IMR-90 (cell line): Measurements from ENCODE around the gene HOXD13. TPM values are rescaled to one million over a fixed set of nuclear protein-coding genes. Genes with fewer than 3 reads are reported as not detected.

Source experiments
- ATAC-seq: fragments of 200-7000 bp; cut with Tn5 transposase; 2 replicates; pipeline ENCODE4 v1.9.1; 2020; ENCODE audit warnings: low read depth, mild to moderate bottlenecking, moderate library complexity
- BruUV-seq: library from RNA; stranded (reverse); fragments of 400-500 nt; replicated peaks from 2 replicates; lab custom pipeline; 2021; lab: Mats Ljungman, UMichigan
- CTCF ChIA-PET: fragments of 300-600 bp; formaldehyde crosslinking; extraction: SDS; loops from one replicate; lab custom pipeline; 2021; ENCODE audit warnings: antibody characterized with exemption; lab: Yijun Ruan, JAX
- POLR2A ChIA-PET: fragments of 300-600 bp; sonication (Branson Sonifier 250); formaldehyde crosslinking; loops from one replicate; lab custom pipeline; 2022; ENCODE audit warnings: antibody characterized with exemption; ENCODE audit not compliant: unreplicated experiment; lab: Charles Lee
- DNase-seq: peaks from one replicate; pipeline ENCODE4 v3.0.0; 2013
- H2AFZ ChIP-seq: replicated peaks from 2 replicates; pipeline ENCODE3; 2013; ENCODE audit warnings: low read length, mild to moderate bottlenecking; ENCODE audit not compliant: poor library complexity
- H2AK5ac ChIP-seq: 2 replicates; pipeline ENCODE4 v1.6.1; 2013; ENCODE audit warnings: low read depth, low read length, inconsistent platforms
- H2AK9ac ChIP-seq: replicated peaks from 2 replicates; pipeline ENCODE3; 2013; ENCODE audit warnings: mild to moderate bottlenecking, low read depth, low read length, moderate library complexity; ENCODE audit not compliant: poor library complexity
- H2BK120ac ChIP-seq: 2 replicates; pipeline ENCODE4 v1.6.1; 2013; ENCODE audit warnings: low read depth, low read length, inconsistent platforms
- H2BK15ac ChIP-seq: 3 replicates; pipeline ENCODE4 v1.6.1; 2013; ENCODE audit warnings: low read depth, low read length, inconsistent platforms
- H2BK20ac ChIP-seq: 2 replicates; pipeline ENCODE4 v1.6.1; 2013; ENCODE audit warnings: low read depth, mild to moderate bottlenecking, inconsistent platforms, low read length, moderate library complexity
- H2BK5ac ChIP-seq: 2 replicates; pipeline ENCODE4 v1.6.1; 2013; ENCODE audit warnings: mild to moderate bottlenecking, low read depth, low read length, inconsistent platforms; ENCODE audit not compliant: poor library complexity, severe bottlenecking
- H3K14ac ChIP-seq: replicated peaks from 2 replicates; pipeline ENCODE4 v1.6.1; 2013; ENCODE audit warnings: low read depth, low read length, inconsistent platforms
- H3K18ac ChIP-seq: 2 replicates; pipeline ENCODE4 v1.6.1; 2013; ENCODE audit warnings: low read depth, low read length, control low read depth
- H3K23ac ChIP-seq: 2 replicates; pipeline ENCODE4 v1.6.1; 2013; ENCODE audit warnings: low read depth, low read length, inconsistent platforms
- H3K27ac ChIP-seq: 2 replicates; pipeline ENCODE4 v1.5.1; 2013; ENCODE audit warnings: mild to moderate bottlenecking, control low read depth, low read length; ENCODE audit not compliant: insufficient read depth
- H3K27me3 ChIP-seq: 2 replicates; pipeline ENCODE4 v1.6.1; 2013; ENCODE audit warnings: low read length; ENCODE audit not compliant: control insufficient read depth, insufficient read depth
- H3K36me3 ChIP-seq: 2 replicates; pipeline ENCODE4 v1.6.1; 2013; ENCODE audit warnings: low read length, mixed read lengths; ENCODE audit not compliant: control insufficient read depth, insufficient read depth
- H3K4ac ChIP-seq: 2 replicates; pipeline ENCODE4 v1.6.1; 2013; ENCODE audit warnings: low read depth, low read length, inconsistent platforms
- H3K4me1 ChIP-seq: 2 replicates; pipeline ENCODE4 v1.6.1; 2013; ENCODE audit warnings: low read length, mixed read lengths; ENCODE audit not compliant: control insufficient read depth, insufficient read depth
- H3K4me2 ChIP-seq: 2 replicates; pipeline ENCODE4 v1.6.1; 2013; ENCODE audit warnings: low read depth, mild to moderate bottlenecking, control low read depth, low read length, moderate library complexity
- H3K4me3 ChIP-seq: 2 replicates; pipeline ENCODE4 v1.5.1; 2013; ENCODE audit warnings: low read depth, mild to moderate bottlenecking, control low read depth, low read length, moderate library complexity; ENCODE audit not compliant: insufficient read depth
- H3K56ac ChIP-seq: 2 replicates; pipeline ENCODE4 v1.6.1; 2013; ENCODE audit warnings: low read length, inconsistent platforms; ENCODE audit not compliant: insufficient read depth; ENCODE audit errors: extremely low read depth
- H3K79me1 ChIP-seq, 2 experiments: 2 replicates each; pipeline ENCODE4 v1.6.1; 2013; ENCODE audit warnings: low read length in 2 of 2, inconsistent platforms in 1 of 2, low read depth in 1 of 2
- H3K9ac ChIP-seq: 2 replicates; pipeline ENCODE4 v1.6.1; 2013; ENCODE audit warnings: low read depth, low read length, control low read depth
- H3K9me1 ChIP-seq: 2 replicates; pipeline ENCODE4 v1.6.1; 2013; ENCODE audit warnings: low read length, inconsistent platforms; ENCODE audit not compliant: insufficient read depth
- H3K9me3 ChIP-seq: 2 replicates; pipeline ENCODE4 v1.6.1; 2013; ENCODE audit warnings: low read length; ENCODE audit not compliant: control insufficient read depth, insufficient read depth
- H4K20me1 ChIP-seq: 2 replicates; pipeline ENCODE4 v1.6.1; 2013; ENCODE audit warnings: low read length, inconsistent platforms; ENCODE audit not compliant: insufficient read depth
- H4K5ac ChIP-seq: 2 replicates; pipeline ENCODE4 v1.6.1; 2013; ENCODE audit warnings: mild to moderate bottlenecking, low read depth, low read length, control low read depth
- H4K8ac ChIP-seq, 2 experiments: 2 replicates each; pipeline ENCODE4 v1.6.1; 2013; ENCODE audit warnings: low read depth in 2 of 2, low read length in 2 of 2, control low read depth in 1 of 2, inconsistent platforms in 1 of 2
- H4K91ac ChIP-seq: 2 replicates; pipeline ENCODE4 v1.6.1; 2013; ENCODE audit warnings: low read depth, low read length, inconsistent platforms; ENCODE audit not compliant: insufficient read depth
- BHLHE40 ChIP-seq: fragments of 150-350 bp; IDR thresholded peaks from 2 replicates; pipeline ENCODE4 v1.6.1; 2016; ENCODE audit warnings: mild to moderate bottlenecking, low read depth, low read length
- CHD1 ChIP-seq: IDR thresholded peaks from 2 replicates; pipeline ENCODE4 v1.6.1; 2012; ENCODE audit warnings: low read depth, low read length, improper control_type of control experiment
- ELK1 ChIP-seq: fragments of 150-350 bp; IDR thresholded peaks from 2 replicates; pipeline ENCODE4 v1.6.1; 2016; ENCODE audit warnings: low read depth, mild to moderate bottlenecking, low read length, moderate library complexity, borderline replicate concordance
- FOS ChIP-seq: fragments of 150-350 bp; IDR thresholded peaks from 2 replicates; pipeline ENCODE4 v1.6.1; 2016; ENCODE audit warnings: low read depth, low read length
- MAFK ChIP-seq: IDR thresholded peaks from 2 replicates; pipeline ENCODE4 v1.6.1; 2012; ENCODE audit warnings: low read depth, low read length, improper control_type of control experiment
- MXI1 ChIP-seq: IDR thresholded peaks from 2 replicates; pipeline ENCODE4 v1.6.1; 2012; ENCODE audit warnings: low read depth, mild to moderate bottlenecking, low read length, moderate library complexity, borderline replicate concordance
- RCOR1 ChIP-seq: IDR thresholded peaks from 2 replicates; pipeline ENCODE4 v1.6.1; 2012; ENCODE audit warnings: mild to moderate bottlenecking, low read length, improper control_type of control experiment; ENCODE audit not compliant: insufficient replicate concordance
- SMC3 ChIP-seq: fragments of 150-350 bp; IDR thresholded peaks from 2 replicates; pipeline ENCODE4 v1.6.1; 2016; ENCODE audit warnings: low read depth, mild to moderate bottlenecking, antibody characterized with exemption, low read length, moderate library complexity
- USF2 ChIP-seq: fragments of 150-350 bp; IDR thresholded peaks from 2 replicates; pipeline ENCODE4 v1.6.1; 2017; ENCODE audit warnings: mild to moderate bottlenecking, antibody characterized with exemption, low read length, low read depth
- WGBS, 2 experiments: methylation state at CpG; one replicate each; pipeline versions ENCODE4 v1.1.5 to v1.1.7; 2013; ENCODE audit warnings: missing lambda C conversion rate in 2 of 2; ENCODE audit not compliant: insufficient read length in 1 of 2; ENCODE audit errors: extremely low coverage in 2 of 2; 5-methylcytosine and 5-hydroxymethylcytosine counted together
- dilution Hi-C: fragments of 300-500 bp; cut with HindIII; formaldehyde crosslinking; loops from one replicate; pipeline ENCODE4 v1.14.3; 2018; ENCODE audit warnings: low sequenced_read_pairs; ENCODE audit not compliant: unreplicated experiment
- in situ Hi-C: fragments of 300-500 bp; cut with MboI; formaldehyde crosslinking; loops from 3 replicates; pipeline ENCODE4 v1.14.3; 2019; ENCODE audit warnings: low sequenced_read_pairs, inconsistent platforms, mixed read lengths
- intact Hi-C: fragments of 100-400 bp; cut with micrococcal nuclease; formaldehyde crosslinking; loops from 2 replicates; pipeline ENCODE4 v1.10.0; 2022
- polyA plus RNA-seq, 3 experiments: library from polyadenylated mRNA; depleted of rRNA; stranded (reverse); fragments of >200 nt; gene quantifications; 2 replicates each; pipeline ENCODE4 v1.2.3, GENCODE V29; 2012; ENCODE audit warnings: low replicate concordance in 1 of 3
- total RNA-seq: library from RNA; depleted of rRNA; stranded (reverse); fragments of >200 nt; gene quantifications from 2 replicates; pipeline ENCODE4 v1.2.3, GENCODE V29; 2012

The HOXD13 gene
- total and polyA plus RNA-seq, 2 of the 4 experiments (the other 2 are of a cell fraction): not detected

DNA sequence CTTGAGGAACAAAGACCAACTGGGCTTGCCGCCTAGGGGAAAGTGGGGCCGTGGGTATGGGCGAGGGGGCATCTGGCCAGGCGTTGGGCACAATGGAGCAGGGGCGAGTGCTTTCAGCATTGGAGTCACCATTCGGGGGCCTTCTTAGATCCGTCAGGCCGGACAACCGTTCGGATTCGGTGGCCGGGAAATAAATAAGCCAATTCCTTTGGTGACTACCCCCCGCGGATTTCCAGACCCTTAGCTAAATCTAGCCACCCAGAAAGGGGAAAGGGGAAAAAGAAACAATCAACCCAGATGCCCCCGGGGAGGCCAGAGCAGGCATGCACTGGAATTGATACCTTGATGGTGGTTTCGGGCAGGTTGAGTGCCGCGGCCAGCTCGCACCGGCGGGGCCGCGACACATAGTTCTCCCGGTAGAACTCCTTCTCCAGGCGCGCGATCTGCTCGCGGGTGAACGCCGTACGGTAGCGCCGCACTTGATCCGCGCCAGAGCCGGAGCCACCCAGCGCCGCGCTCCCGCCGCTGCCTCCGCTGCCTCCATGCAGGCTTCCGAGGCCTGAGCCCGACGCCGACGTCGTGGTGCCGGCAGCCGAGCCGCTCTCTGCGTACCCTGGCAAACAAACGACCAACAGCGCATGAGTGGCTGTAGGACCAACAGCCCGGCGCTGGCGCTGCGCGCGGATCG is 10.5 kb upstream of the HOXD13 start:
- Histone ChIP-seq H3K56ac (no peak overlapping the region), H3K79me1 (no peaks in the 10 kb centered on the region), H4K20me1 (peaks cover 3% of the 10 kb centered on the region; the same call in 1 of the 2 replicates), H3K4me2 (no peak overlapping the region), H2BK120ac (no peak overlapping the region), H2BK15ac (no peak overlapping the region), H2BK20ac (no peak overlapping the region), H3K9me1 (no peaks in the 10 kb centered on the region), H3K27ac (no peak overlapping the region), H4K5ac (no peak overlapping the region), H3K4ac (no peak overlapping the region), H3K14ac (no peak overlapping the region), H2AK5ac (no peak overlapping the region), H2BK5ac (no peak overlapping the region), H2AFZ (no peak overlapping the region), H3K23ac (no peak overlapping the region), H3K27me3 (peaks cover 83% of the 10 kb centered on the region), H2AK9ac (no peak overlapping the region), H3K9me3 (peaks cover 28% of the 10 kb centered on the region), H3K4me3 (no peak overlapping the region), H3K9ac (no peak overlapping the region), H4K91ac (no peak overlapping the region), H3K36me3 (no peaks in the 10 kb centered on the region), H3K4me1 (peaks cover 1% of the 10 kb centered on the region), H3K18ac (no peak overlapping the region), H4K8ac (no peak overlapping the region)
- in situ Hi-C loops: loop anchor here (25.0 kb wide), 2 partner anchors 1045 to 1345 kb away; no protein-coding TSS in a partner anchor
- ChIA-PET CTCF (no interaction called here), POLR2A (no interaction called here)
- ATAC-seq: no peak
- no peak for DNase-seq
- intact Hi-C loops: no loop called here
- TF ChIP-seq FOS (no peak), USF2 (no peak), CHD1 (no peak), BHLHE40 (no peak), MXI1 (no peak), ELK1 (no peak), RCOR1 (no peak), MAFK (no peak), SMC3 (no peak)
- no TSS peak for BruUV-seq
- WGBS, 2 experiments: 1% methylated on average over 15 of the region's 62 CpGs; no CpG with 5 or more reads in 1 of the 2 experiments
- dilution Hi-C loops: no loop called here
